ENCODE measurements around the gene ZIC4. TPM values are rescaled to one million over a fixed set of nuclear protein-coding genes. Genes with fewer than 3 reads are reported as not detected.

ZIC4 gene
- total and polyA plus RNA-seq, 10 of the 15 experiments (the other 5 are each of a cell fraction or from before 2014, with no cell fraction given) = not detected

DNA sequence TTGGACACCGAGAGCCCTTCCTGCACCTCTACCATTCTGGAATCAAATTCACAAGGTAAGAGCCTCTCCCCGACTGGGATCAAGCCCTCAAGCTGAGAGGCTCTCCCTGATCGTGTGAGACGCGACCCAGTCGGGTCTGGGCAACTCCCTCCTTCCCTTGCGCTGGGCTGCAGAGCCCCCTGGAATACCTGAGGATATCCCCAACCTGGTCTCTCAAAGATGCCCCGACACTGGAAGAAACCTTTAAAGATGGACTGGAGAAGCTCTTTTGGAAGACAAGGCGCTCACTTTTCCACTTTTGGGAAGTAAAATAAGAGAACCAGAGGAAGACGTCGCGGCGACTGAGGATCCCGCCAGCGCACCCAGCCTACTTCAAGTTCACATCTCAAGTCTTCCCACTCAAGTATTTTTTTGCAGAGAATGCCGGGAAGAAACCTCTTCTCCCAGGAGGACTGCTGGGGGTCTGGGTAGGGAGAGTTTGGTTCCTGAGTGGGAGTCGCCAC is 33.8 kb downstream of the ZIC4 start:
- no peaks in the 10 kb centered on the region for H3K36me3 ChIP-seq (ENCODE audit: control insufficient read depth in 2 of 2, insufficient read depth in 2 of 2, low read length in 1 of 2)
- H3K27me3 ChIP-seq (replicated peaks in 1 of 2; ENCODE audit: control insufficient read depth in 2 of 2, insufficient read depth in 2 of 2, low read length in 1 of 2) = peaks cover 3 to 30% of the 10 kb centered on the region in 2 experiments
- H3K9me3 ChIP-seq (replicated peaks; ENCODE audit: control insufficient read depth, insufficient read depth, low read length) = no peaks in the 10 kb centered on the region; the same call in 2 of the 3 replicates
- no peaks in the 10 kb centered on the region for H3K4me1 ChIP-seq (ENCODE audit: control insufficient read depth, insufficient read depth, low read length)
- ChIA-PET POLR2A (interaction anchor here (0.6 kb wide), 2 partner anchors 1465 to 1933 kb away, joined by 3 read pairs; no protein-coding TSS in a partner anchor), SMC1A (ENCODE audit: uncharacterized antibody, unreplicated experiment) (no interaction called here), RAD21 (ENCODE audit: unreplicated experiment) (no interaction called here), CTCF (interaction anchor here (0.6 to 1.0 kb wide), 2 partner anchors 11 to 670 kb away, joined by 3 read pairs; no protein-coding TSS in a partner anchor)
- H4K20me1 ChIP-seq (ENCODE audit: control insufficient read depth, insufficient read depth) = no peaks in the 10 kb centered on the region
- no peak overlapping the region for H3K27ac ChIP-seq (ENCODE audit: control insufficient read depth, insufficient read depth)
- H3K4me2 ChIP-seq (ENCODE audit: control insufficient read depth, insufficient read depth) = no peak overlapping the region
- no peak overlapping the region for H3K9ac ChIP-seq (ENCODE audit: control insufficient read depth, insufficient read depth, low read length)
- DNase-seq (ENCODE audit: low read depth, low spot score) (no peak), FAIRE-seq (no peak), ATAC-seq (no peak)
- H3K4me3 ChIP-seq = no peak overlapping the region
- no peaks in the 10 kb centered on the region for H3K79me2 ChIP-seq (ENCODE audit: control insufficient read depth, insufficient read depth, low read length)
- in situ Hi-C loops (cut with MboI) (no loop called here), intact Hi-C loops (cut with micrococcal nuclease; ENCODE audit: unreplicated experiment) (no loop called here)
- TF ChIP-seq FOXM1 (IDR thresholded peaks at IDR 0.05; ENCODE audit: low read depth, low read length) (no peak), SMAD5 (IDR thresholded peaks at IDR 0.05; ENCODE audit: low read depth) (no peak), HDAC6 (IDR thresholded peaks at IDR 0.05; ENCODE audit: unreplicated experiment) (no peak), BHLHE40 (IDR thresholded peaks at IDR 0.05; ENCODE audit: borderline replicate concordance in 1 of 2, low read depth in 2 of 2, low read length in 1 of 2) (no peak), EED (IDR thresholded peaks at IDR 0.05; ENCODE audit: low read depth) (no peak), BCL11A (IDR thresholded peaks at IDR 0.05; ENCODE audit: low read depth, low read length) (no peak), ZNF207 (IDR thresholded peaks at IDR 0.05; ENCODE audit: borderline replicate concordance) (no peak), ZNF24 (IDR thresholded peaks at IDR 0.05) (no peak), RELA (IDR thresholded peaks at IDR 0.05; ENCODE audit: borderline replicate concordance, partially characterized antibody) (no peak), GATAD2B (conservative IDR thresholded peaks at IDR 0.05; ENCODE audit: low read depth) (no peak), PAX5 (IDR thresholded peaks at IDR 0.05; ENCODE audit: borderline replicate concordance, low read depth, low read length) (no peak), POLR2AphosphoS2 (IDR thresholded peaks at IDR 0.05; ENCODE audit: low read depth, low read length) (no peak)
- TF ChIP-seq, protein P1, sequence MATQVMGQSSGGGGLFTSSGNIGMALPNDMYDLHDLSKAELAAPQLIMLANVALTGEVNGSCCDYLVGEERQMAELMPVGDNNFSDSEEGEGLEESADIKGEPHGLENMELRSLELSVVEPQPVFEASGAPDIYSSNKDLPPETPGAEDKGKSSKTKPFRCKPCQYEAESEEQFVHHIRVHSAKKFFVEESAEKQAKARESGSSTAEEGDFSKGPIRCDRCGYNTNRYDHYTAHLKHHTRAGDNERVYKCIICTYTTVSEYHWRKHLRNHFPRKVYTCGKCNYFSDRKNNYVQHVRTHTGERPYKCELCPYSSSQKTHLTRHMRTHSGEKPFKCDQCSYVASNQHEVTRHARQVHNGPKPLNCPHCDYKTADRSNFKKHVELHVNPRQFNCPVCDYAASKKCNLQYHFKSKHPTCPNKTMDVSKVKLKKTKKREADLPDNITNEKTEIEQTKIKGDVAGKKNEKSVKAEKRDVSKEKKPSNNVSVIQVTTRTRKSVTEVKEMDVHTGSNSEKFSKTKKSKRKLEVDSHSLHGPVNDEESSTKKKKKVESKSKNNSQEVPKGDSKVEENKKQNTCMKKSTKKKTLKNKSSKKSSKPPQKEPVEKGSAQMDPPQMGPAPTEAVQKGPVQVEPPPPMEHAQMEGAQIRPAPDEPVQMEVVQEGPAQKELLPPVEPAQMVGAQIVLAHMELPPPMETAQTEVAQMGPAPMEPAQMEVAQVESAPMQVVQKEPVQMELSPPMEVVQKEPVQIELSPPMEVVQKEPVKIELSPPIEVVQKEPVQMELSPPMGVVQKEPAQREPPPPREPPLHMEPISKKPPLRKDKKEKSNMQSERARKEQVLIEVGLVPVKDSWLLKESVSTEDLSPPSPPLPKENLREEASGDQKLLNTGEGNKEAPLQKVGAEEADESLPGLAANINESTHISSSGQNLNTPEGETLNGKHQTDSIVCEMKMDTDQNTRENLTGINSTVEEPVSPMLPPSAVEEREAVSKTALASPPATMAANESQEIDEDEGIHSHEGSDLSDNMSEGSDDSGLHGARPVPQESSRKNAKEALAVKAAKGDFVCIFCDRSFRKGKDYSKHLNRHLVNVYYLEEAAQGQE (IDR thresholded peaks at IDR 0.05; ENCODE audit: low read depth, low read length) = no peak
- TF ChIP-seq, protein P2, sequence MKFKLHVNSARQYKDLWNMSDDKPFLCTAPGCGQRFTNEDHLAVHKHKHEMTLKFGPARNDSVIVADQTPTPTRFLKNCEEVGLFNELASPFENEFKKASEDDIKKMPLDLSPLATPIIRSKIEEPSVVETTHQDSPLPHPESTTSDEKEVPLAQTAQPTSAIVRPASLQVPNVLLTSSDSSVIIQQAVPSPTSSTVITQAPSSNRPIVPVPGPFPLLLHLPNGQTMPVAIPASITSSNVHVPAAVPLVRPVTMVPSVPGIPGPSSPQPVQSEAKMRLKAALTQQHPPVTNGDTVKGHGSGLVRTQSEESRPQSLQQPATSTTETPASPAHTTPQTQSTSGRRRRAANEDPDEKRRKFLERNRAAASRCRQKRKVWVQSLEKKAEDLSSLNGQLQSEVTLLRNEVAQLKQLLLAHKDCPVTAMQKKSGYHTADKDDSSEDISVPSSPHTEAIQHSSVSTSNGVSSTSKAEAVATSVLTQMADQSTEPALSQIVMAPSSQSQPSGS (IDR thresholded peaks at IDR 0.05; ENCODE audit: low read length) = no peak
- BruUV-seq (replicated peaks) = no TSS peak
- no peak overlapping the region for H2AFZ ChIP-seq (ENCODE audit: control insufficient read depth, low read depth, low read length)
- WGBS (ENCODE audit: insufficient coverage, insufficient replicate concordance, low lambda C conversion rate, missing lambda C conversion rate) = 38% methylated on average over 17 of the region's 17 CpGs

Data from GM12878 (cell line).